ENCODE measurements around the gene AMFR.

The AMFR gene

DNA sequence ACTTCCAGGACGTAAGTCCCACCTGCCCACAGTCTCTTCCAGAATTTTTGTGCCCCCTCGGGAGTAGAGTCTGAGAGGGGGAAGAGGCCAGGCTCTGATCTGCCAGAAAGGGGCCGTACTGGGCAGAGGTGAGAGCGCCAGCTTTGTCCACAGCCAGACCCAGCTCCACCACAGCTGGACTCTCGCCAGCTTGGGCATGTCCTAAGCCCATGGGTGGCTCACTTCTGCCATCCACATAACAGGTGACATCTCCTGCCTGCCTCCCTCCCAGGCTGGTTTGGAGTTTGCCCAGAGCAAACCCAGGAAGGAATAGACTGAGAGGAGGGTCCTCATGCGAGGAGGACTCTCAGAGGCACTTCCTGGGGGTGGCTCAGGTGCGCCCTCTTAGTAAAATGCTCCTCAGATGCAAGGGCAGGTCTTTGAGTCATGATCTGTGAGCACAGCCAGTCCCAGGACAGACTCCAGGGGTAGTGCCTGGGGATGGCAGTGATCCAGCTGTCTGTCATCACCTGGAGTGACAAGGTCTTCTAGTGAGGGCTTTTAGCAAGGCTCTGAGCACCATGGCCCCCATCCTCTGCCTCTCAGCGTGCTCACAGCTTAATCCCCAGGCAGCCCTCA lies 89.2 kb downstream of the AMFR start:
- Mint-ChIP-seq H3K27ac (no peak overlapping the region), H3K4me3 (no peak overlapping the region), H3K4me1 (no peaks in the 10 kb centered on the region)

GRCh38 chr16:56334761-56335160 lies 90.6 kb downstream of the AMFR start:
- no peaks in the 10 kb centered on the region for H3K4me1 Mint-ChIP-seq
- no peak overlapping the region for H3K27ac Mint-ChIP-seq
- ATAC-seq (no peak), DNase-seq (no peak)
- no peaks in the 10 kb centered on the region for H3K27me3 Mint-ChIP-seq
- no peaks in the 10 kb centered on the region for H3K36me3 Mint-ChIP-seq (ENCODE audit: low read depth)
- no peaks in the 10 kb centered on the region for H3K9me3 Mint-ChIP-seq
- H3K4me3 Mint-ChIP-seq: no peak overlapping the region

More for the DNA sequence above, 89.2 kb downstream of the AMFR start:
- H3K36me3 Mint-ChIP-seq (ENCODE audit: low read depth): no peaks in the 10 kb centered on the region
- no peak for DNase-seq
- ATAC-seq: no peak
- no peaks in the 10 kb centered on the region for H3K9me3 Mint-ChIP-seq
- no peaks in the 10 kb centered on the region for H3K27me3 Mint-ChIP-seq

- no peaks in the 10 kb centered on the region for H3K9me3 Mint-ChIP-seq
- H3K27me3 Mint-ChIP-seq: no peaks in the 10 kb centered on the region
- H3K4me3 Mint-ChIP-seq: no peak overlapping the region
- no peaks in the 10 kb centered on the region for H3K4me1 Mint-ChIP-seq
- H3K27ac Mint-ChIP-seq: no peak overlapping the region
- no peak for DNase-seq
- no peak for ATAC-seq
- H3K36me3 Mint-ChIP-seq (ENCODE audit: low read depth): no peaks in the 10 kb centered on the region
Measured at GRCh38 chr16:56332464-56333079, 92.8 kb downstream of the AMFR start.

DNA sequence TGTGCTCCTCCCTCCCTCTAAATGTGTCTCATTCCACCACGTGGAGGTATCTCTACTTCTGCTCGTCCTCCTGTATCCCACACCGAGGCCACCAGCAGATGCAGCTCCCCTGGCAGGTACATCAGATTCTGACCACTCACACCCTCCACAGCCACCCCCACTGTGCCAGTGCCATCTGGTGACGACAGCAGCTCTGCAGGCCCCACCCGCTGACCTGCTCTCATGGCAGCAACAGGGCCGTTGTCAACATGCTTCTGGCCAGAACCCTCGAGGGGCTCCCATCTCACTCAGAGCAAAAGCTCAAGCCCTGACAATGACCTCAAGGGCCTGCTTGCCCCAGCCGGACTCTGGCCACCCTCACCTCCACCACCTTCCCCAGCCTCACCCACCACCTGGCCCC lies 93.4 kb downstream of the AMFR start:
- H3K4me1 Mint-ChIP-seq: no peaks in the 10 kb centered on the region
- no peak overlapping the region for H3K27ac Mint-ChIP-seq
- H3K36me3 Mint-ChIP-seq (ENCODE audit: low read depth): no peaks in the 10 kb centered on the region
- ATAC-seq (no peak), DNase-seq (no peak)
- H3K4me3 Mint-ChIP-seq: no peak overlapping the region
- H3K9me3 Mint-ChIP-seq: no peaks in the 10 kb centered on the region
- no peaks in the 10 kb centered on the region for H3K27me3 Mint-ChIP-seq

- Mint-ChIP-seq H3K36me3 (ENCODE audit: low read depth) (no peaks in the 10 kb centered on the region), H3K4me3 (no peak overlapping the region), H3K27ac (no peak overlapping the region), H3K27me3 (no peaks in the 10 kb centered on the region), H3K9me3 (no peaks in the 10 kb centered on the region), H3K4me1 (no peaks in the 10 kb centered on the region)
- no peak for ATAC-seq
- no peak for DNase-seq
Measured at GRCh38 chr16:56331399-56331798, 93.9 kb downstream of the AMFR start.

DNA sequence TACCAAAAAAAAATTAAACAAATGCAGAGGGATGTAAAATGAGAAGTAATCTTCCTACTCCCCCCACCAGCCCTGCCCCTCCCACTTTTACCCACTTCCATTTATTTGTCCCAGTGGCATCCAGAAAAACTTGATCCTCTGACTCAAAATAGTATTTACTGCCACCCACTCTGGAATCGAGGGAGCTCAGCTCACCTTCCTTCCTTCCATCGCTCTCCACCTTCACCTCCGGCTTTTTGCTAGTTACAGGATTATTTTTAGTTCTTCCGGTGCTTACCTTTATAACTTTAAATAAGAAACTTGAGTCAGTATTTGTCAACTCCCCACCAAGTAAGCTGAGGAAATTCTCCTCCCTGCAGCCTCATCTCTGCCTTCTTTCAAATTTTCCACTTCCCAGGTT lies 94.9 kb downstream of the AMFR start:
- ATAC-seq: no peak
- Mint-ChIP-seq H3K4me3 (no peak overlapping the region), H3K9me3 (no peaks in the 10 kb centered on the region), H3K36me3 (ENCODE audit: low read depth) (no peaks in the 10 kb centered on the region), H3K27me3 (no peaks in the 10 kb centered on the region), H3K27ac (no peak overlapping the region), H3K4me1 (no peaks in the 10 kb centered on the region)
- no peak for DNase-seq

DNA sequence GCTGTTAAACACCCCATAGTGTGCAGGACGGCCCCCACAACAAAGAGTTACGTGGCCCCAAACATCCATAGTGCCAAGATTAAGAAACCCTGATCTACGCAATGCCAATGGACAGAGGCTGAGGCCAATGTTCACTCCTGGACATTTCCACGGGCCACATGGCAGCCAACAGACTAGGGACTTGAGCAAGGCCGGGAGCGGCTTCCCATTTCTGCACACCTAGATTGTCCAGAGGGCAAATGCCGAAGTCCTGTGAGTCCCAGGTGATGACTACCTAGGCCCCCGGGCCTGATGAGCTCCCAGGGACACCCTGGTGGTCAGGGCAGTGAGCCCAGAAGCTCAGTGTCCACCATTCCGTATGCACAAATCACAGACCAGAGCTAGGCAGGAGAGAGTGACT lies 95.5 kb downstream of the AMFR start:
- Mint-ChIP-seq H3K27me3 (no peaks in the 10 kb centered on the region), H3K4me1 (no peaks in the 10 kb centered on the region), H3K36me3 (ENCODE audit: low read depth) (no peaks in the 10 kb centered on the region), H3K4me3 (no peak overlapping the region), H3K27ac (no peak overlapping the region), H3K9me3 (no peaks in the 10 kb centered on the region)
- DNase-seq: no peak
- ATAC-seq: no peak

GRCh38 chr16:56328276-56329022 lies 96.9 kb downstream of the AMFR start:
- Mint-ChIP-seq H3K27me3 (no peaks in the 10 kb centered on the region), H3K4me3 (no peak overlapping the region), H3K27ac (no peak overlapping the region), H3K36me3 (ENCODE audit: low read depth) (no peaks in the 10 kb centered on the region), H3K4me1 (no peaks in the 10 kb centered on the region), H3K9me3 (no peaks in the 10 kb centered on the region)
- ATAC-seq (no peak), DNase-seq (no peak)

GRCh38 chr16:56327929-56328258 lies 97.5 kb downstream of the AMFR start:
- Mint-ChIP-seq H3K27ac (no peak overlapping the region), H3K9me3 (no peaks in the 10 kb centered on the region), H3K4me1 (no peaks in the 10 kb centered on the region), H3K4me3 (no peak overlapping the region), H3K27me3 (no peaks in the 10 kb centered on the region), H3K36me3 (ENCODE audit: low read depth) (no peaks in the 10 kb centered on the region)
- DNase-seq (no peak), ATAC-seq (no peak)

GRCh38 chr16:56327071-56327928 lies 98.0 kb downstream of the AMFR start:
- H3K4me1 Mint-ChIP-seq: no peaks in the 10 kb centered on the region
- no peak for ATAC-seq
- DNase-seq: no peak
- no peaks in the 10 kb centered on the region for H3K36me3 Mint-ChIP-seq (ENCODE audit: low read depth)
- no peak overlapping the region for H3K27ac Mint-ChIP-seq
- H3K9me3 Mint-ChIP-seq: no peaks in the 10 kb centered on the region
- no peaks in the 10 kb centered on the region for H3K27me3 Mint-ChIP-seq
- H3K4me3 Mint-ChIP-seq: no peak overlapping the region

DNA sequence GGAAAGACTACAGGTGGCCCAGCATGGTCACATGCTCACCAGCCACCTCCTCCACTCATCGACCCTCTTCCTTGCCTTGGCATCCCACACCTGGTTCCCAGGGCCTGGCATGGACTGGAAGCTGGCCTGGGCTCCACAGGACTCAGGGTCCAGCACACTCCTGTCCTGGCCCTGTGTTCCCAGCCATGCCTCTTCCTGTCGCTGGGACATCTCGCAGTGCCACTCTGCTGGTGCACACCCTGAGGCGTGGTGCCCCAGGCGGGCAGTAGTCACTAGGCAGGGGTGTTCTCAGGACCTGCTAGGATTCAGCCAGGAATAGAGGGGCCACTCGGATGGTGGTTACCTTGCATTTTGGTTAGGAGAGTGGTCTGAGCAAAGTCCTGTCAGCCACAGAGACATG lies 99.4 kb downstream of the AMFR start:
- Mint-ChIP-seq H3K4me3 (no peak overlapping the region), H3K4me1 (no peaks in the 10 kb centered on the region), H3K36me3 (ENCODE audit: low read depth) (no peaks in the 10 kb centered on the region), H3K9me3 (no peaks in the 10 kb centered on the region), H3K27me3 (no peaks in the 10 kb centered on the region), H3K27ac (no peak overlapping the region)
- ATAC-seq (peak; percentile 17), DNase-seq (no peak)

DNA sequence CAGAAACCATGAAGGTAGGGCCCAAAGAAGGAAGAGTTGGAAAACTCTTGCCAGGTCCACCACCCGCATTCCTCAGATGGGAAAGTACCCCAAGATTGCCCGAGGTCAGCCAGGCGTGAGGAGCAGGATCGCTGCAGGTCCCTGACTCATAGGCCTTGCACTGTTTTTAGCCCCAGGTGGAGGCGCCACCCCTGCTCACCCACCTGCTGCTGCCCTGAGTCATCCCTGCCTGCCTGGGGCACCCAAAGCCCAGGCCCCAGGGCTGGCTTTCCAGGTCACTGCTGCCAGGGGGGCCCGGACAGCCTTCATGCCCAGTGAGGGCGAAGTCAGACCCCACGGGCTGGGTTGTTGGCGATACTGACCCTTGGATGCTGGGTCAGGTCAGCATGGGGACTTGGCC lies 100.9 kb downstream of the AMFR start:
- no peak for ATAC-seq
- Mint-ChIP-seq H3K36me3 (ENCODE audit: low read depth) (no peaks in the 10 kb centered on the region), H3K27me3 (peaks cover 3% of the 10 kb centered on the region), H3K4me1 (peaks cover 1% of the 10 kb centered on the region), H3K27ac (no peak overlapping the region), H3K4me3 (no peak overlapping the region), H3K9me3 (no peaks in the 10 kb centered on the region)
- no peak for DNase-seq

DNA sequence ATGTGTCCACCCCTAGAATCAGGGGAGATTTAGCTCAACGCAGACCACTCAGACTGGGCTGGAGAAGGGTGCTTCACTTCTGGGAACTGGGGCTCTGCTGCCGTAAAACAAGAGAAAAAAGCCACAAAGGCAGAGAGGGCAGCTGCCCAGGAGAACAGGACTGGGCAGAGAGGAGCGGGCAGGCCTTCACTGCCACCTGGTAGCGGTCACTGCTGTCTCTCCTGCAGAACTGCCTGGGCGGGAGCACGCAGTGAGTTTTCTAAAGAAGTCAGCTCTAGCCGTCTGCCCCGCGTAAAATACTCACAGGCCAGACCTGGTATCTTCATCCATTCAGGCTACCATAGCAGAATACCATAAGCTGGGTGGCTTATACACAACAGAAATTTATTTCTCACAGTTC lies 103.8 kb downstream of the AMFR start:
- ATAC-seq (no peak), DNase-seq (no peak)
- no peak overlapping the region for H3K27ac Mint-ChIP-seq
- H3K4me1 Mint-ChIP-seq: peaks cover 6% of the 10 kb centered on the region
- no peak overlapping the region for H3K4me3 Mint-ChIP-seq
- H3K27me3 Mint-ChIP-seq: peaks cover 6% of the 10 kb centered on the region
- no peaks in the 10 kb centered on the region for H3K36me3 Mint-ChIP-seq (ENCODE audit: low read depth)
- H3K9me3 Mint-ChIP-seq: no peaks in the 10 kb centered on the region

- H3K36me3 Mint-ChIP-seq (ENCODE audit: low read depth): no peaks in the 10 kb centered on the region
- H3K4me1 Mint-ChIP-seq: peaks cover 6% of the 10 kb centered on the region
- peaks cover 8% of the 10 kb centered on the region for H3K27me3 Mint-ChIP-seq
- DNase-seq: no peak
- no peak for ATAC-seq
- H3K27ac Mint-ChIP-seq: no peak overlapping the region
- H3K4me3 Mint-ChIP-seq: peak overlapping the region; percentile 24
- no peaks in the 10 kb centered on the region for H3K9me3 Mint-ChIP-seq
Measured at GRCh38 chr16:56320811-56321558, 104.4 kb downstream of the AMFR start.

Data from activated naive CD8-positive, alpha-beta T cell treated with anti-CD3 and anti-CD28 coated beads, Interleukin-2, amount 50 U/mL, for 24 hours (primary cell).